Transverse colon (tissue), 4 donors: ENCODE results near the gene KLHL29. TPM values are rescaled to one million over a fixed set of nuclear protein-coding genes. Genes with fewer than 3 reads are reported as not detected.

Experiments
- DNase-seq: peaks from one replicate; pipeline ENCODE4 v3.0.0-alpha.2; 2019
- H3K27ac ChIP-seq, 4 donors: fragments of 200-600 bp; sonication (generic); 2 replicates each; pipeline ENCODE4 v1.5.1; 2016 to 2018; ENCODE audit warnings: inconsistent platforms in 4 of 4
- H3K27me3 ChIP-seq: fragments of 200-600 bp; sonication (generic); 2 replicates; pipeline ENCODE4 v1.5.1; 2017; ENCODE audit warnings: inconsistent platforms
- H3K36me3 ChIP-seq, 4 donors: fragments of 200-600 bp; sonication (generic); 2 replicates each; pipeline ENCODE4 v1.5.1; 2017 to 2019; ENCODE audit warnings: inconsistent platforms in 4 of 4
- H3K4me1 ChIP-seq, 4 donors: fragments of 200-600 bp; sonication (generic); 2 replicates each; pipeline ENCODE4 v1.5.1; 2017 to 2020; ENCODE audit warnings: inconsistent platforms in 4 of 4
- H3K4me3 ChIP-seq, 4 donors: fragments of 200-600 bp; sonication (generic); 1 replicate in 1 of 4; 2 replicates in 3 of 4; pipeline versions ENCODE4 v1.5.1 to v1.6.1; 2017 to 2019; ENCODE audit warnings: inconsistent platforms in 4 of 4
- H3K9me3 ChIP-seq, 2 donors: fragments of 200-600 bp; sonication (generic); 2 replicates each; pipeline ENCODE4 v1.5.1; 2017 to 2019; ENCODE audit warnings: inconsistent platforms in 2 of 2
- CTCF ChIP-seq, 5 experiments: fragments of 200-600 bp in 3 of 5; fragments of 450-650 bp in 2 of 5; sonication (generic) in 3 of 5; IDR thresholded peaks; 1 replicate in 2 of 5; 2 replicates in 3 of 5; pipeline ENCODE4 v1.5.1; 2016 to 2017; ENCODE audit warnings: antibody characterized with exemption in 5 of 5, inconsistent platforms in 3 of 5, mild to moderate bottlenecking in 2 of 5, moderate library complexity in 1 of 5
- EP300 ChIP-seq: sonication (generic); formaldehyde crosslinking; IDR thresholded peaks from one replicate; pipeline ENCODE4 v1.6.1; 2017; ENCODE audit warnings: antibody characterized with exemption, low read depth
- POLR2A ChIP-seq: fragments of 450-650 bp; IDR thresholded peaks from one replicate; pipeline ENCODE4 v1.6.1; 2016; ENCODE audit warnings: antibody characterized with exemption, mild to moderate bottlenecking, moderate library complexity
- POLR2AphosphoS5 ChIP-seq, 3 donors: sonication (generic); formaldehyde crosslinking; IDR thresholded peaks; one replicate each; pipeline ENCODE4 v1.6.1; 2016; ENCODE audit warnings: antibody characterized with exemption in 3 of 3
- WGBS, 2 donors: methylation state at CpG; one replicate each; pipeline ENCODE4 v1.1.5; 2018; ENCODE audit warnings: low coverage in 1 of 2; 5-methylcytosine and 5-hydroxymethylcytosine counted together
- in situ Hi-C, 4 donors: fragments of 200-750 bp; cut with MboI; loops; one replicate each; pipeline versions ENCODE4 v1.15.0 to v1.15.1; 2017; ENCODE audit warnings: low sequenced_read_pairs in 3 of 4, low pct_ligation_motif_present in 1 of 4, low pct_unique_long_range_greater_than_20kb in 1 of 4
- intact Hi-C: fragments of 100-400 bp; cut with DNase I; formaldehyde crosslinking; loops from one replicate; pipeline ENCODE4 v1.15.1; 2023; ENCODE audit warnings: low total_unique reads
- total RNA-seq, 4 donors: library from RNA; depleted of rRNA; stranded (reverse); fragments of >200 nt; gene quantifications; one replicate each; pipeline ENCODE4 v1.1.0, GENCODE V29; 2016

Gene KLHL29
- total RNA-seq, 4 donors from 2014 or later: 3.3 to 16.5 (median 5.8) TPM

- H3K27ac ChIP-seq: no peak overlapping the region
- H3K4me1 ChIP-seq: peaks cover 0 to 7% (median 3%) of the 10 kb centered on the region in 4 donors
- no peak overlapping the region for H3K4me3 ChIP-seq
- in situ Hi-C loops (loop anchor here in 1 of 4 donors (25.0 kb wide), 1 partner anchor 394 kb away; no protein-coding TSS in a partner anchor), intact Hi-C loops (no loop called here)
- H3K36me3 ChIP-seq: peaks cover 0 to 28% (median 8%) of the 10 kb centered on the region in 4 donors
- WGBS, 2 donors: 57 to 85% methylated on average over 5 to 7 of the region's 7 CpGs
- no peak for DNase-seq
- no peak for TF ChIP-seq POLR2AphosphoS5 (IDR thresholded peaks at IDR 0.05)
- no peak for TF ChIP-seq CTCF (IDR thresholded peaks at IDR 0.05)
- TF ChIP-seq POLR2A: no peak
- TF ChIP-seq EP300: no peak
- H3K27me3 ChIP-seq: no peaks in the 10 kb centered on the region
- H3K9me3 ChIP-seq: no peaks in the 10 kb centered on the region
These were observed 371.8 kb downstream of the KLHL29 start for GRCh38 chr2:23756593-23757292.

- H3K4me1 ChIP-seq: peaks cover 0 to 9% (median 4%) of the 10 kb centered on the region in 4 donors
- no peaks in the 10 kb centered on the region for H3K27me3 ChIP-seq
- H3K36me3 ChIP-seq: peaks cover 0 to 19% (median 8%) of the 10 kb centered on the region in 4 donors
- TF ChIP-seq CTCF (IDR thresholded peaks at IDR 0.05) (no peak), POLR2AphosphoS5 (IDR thresholded peaks at IDR 0.05) (no peak), EP300 (no peak)
- 79 to 84% methylated on average over 5 to 6 of the region's 6 CpGs for WGBS, 2 donors
- no peak overlapping the region for H3K27ac ChIP-seq
- no peak overlapping the region for H3K4me3 ChIP-seq
- intact Hi-C loops: no loop called here
- no peaks in the 10 kb centered on the region for H3K9me3 ChIP-seq
- DNase-seq: no peak
- in situ Hi-C loops: loop anchor here in 1 of 4 donors (25.0 kb wide), 1 partner anchor 396 kb away; no protein-coding TSS in a partner anchor
These were observed 372.9 kb downstream of the KLHL29 start for GRCh38 chr2:23757686-23758433.
